Stimulated activated CD8-positive, alpha-beta memory T cell treated with anti-CD3 and anti-CD28 coated beads, Interleukin-4, amount 100 ng/mL, for 4 hours (primary cell): ENCODE measurements around the gene NFAT5.
"Not testable (repeated sequence)": the region's sequence is repeated elsewhere in the genome, so short reads cannot be mapped to it uniquely, and the experiment has no call there.

Experiments
- DNase-seq, 2 donors: peaks; one replicate each; pipeline ENCODE4 v3.0.0-alpha.2; 2020; ENCODE audit warnings: low read depth in 2 of 2, low spot score in 1 of 2

The NFAT5 gene, protein sequence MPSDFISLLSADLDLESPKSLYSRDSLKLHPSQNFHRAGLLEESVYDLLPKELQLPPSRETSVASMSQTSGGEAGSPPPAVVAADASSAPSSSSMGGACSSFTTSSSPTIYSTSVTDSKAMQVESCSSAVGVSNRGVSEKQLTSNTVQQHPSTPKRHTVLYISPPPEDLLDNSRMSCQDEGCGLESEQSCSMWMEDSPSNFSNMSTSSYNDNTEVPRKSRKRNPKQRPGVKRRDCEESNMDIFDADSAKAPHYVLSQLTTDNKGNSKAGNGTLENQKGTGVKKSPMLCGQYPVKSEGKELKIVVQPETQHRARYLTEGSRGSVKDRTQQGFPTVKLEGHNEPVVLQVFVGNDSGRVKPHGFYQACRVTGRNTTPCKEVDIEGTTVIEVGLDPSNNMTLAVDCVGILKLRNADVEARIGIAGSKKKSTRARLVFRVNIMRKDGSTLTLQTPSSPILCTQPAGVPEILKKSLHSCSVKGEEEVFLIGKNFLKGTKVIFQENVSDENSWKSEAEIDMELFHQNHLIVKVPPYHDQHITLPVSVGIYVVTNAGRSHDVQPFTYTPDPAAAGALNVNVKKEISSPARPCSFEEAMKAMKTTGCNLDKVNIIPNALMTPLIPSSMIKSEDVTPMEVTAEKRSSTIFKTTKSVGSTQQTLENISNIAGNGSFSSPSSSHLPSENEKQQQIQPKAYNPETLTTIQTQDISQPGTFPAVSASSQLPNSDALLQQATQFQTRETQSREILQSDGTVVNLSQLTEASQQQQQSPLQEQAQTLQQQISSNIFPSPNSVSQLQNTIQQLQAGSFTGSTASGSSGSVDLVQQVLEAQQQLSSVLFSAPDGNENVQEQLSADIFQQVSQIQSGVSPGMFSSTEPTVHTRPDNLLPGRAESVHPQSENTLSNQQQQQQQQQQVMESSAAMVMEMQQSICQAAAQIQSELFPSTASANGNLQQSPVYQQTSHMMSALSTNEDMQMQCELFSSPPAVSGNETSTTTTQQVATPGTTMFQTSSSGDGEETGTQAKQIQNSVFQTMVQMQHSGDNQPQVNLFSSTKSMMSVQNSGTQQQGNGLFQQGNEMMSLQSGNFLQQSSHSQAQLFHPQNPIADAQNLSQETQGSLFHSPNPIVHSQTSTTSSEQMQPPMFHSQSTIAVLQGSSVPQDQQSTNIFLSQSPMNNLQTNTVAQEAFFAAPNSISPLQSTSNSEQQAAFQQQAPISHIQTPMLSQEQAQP (N-terminal part only)

DNA sequence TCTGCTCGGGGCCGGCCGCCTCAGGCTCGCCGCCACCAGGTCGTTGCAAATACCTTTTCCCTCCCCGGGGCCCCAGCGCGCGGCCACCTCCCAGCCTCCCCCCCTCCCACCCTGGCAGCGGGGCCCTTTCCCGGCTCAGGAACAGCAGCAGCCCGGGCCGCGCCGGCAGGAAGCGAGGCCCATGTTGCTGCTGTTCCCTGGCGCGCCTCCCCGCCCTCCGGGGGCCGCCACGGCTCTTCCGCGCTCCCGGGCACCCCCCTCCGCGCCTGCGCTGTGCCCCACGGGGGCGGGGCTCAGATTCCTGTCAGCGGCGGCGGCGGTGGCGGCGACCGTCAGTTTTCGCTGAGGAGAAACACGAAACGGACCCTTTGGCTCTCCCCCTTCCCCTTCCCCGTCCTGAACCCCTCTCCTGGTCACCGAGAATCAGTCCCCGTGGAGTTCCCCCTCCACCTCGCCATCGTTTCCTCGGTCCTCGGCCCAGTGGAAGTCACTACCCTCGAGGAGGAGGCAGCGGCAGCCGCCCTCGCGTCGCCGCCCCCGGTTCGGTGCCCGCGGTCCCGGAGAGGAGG is at the start of gene NFAT5:
Gene NFAT5, plus strand, starts transcription at position 296 of the 569 bp plus-strand sequence. CDS start 336 bp downstream, outside the sequence.
- DNase-seq = peak; percentile 74 to 76

DNA sequence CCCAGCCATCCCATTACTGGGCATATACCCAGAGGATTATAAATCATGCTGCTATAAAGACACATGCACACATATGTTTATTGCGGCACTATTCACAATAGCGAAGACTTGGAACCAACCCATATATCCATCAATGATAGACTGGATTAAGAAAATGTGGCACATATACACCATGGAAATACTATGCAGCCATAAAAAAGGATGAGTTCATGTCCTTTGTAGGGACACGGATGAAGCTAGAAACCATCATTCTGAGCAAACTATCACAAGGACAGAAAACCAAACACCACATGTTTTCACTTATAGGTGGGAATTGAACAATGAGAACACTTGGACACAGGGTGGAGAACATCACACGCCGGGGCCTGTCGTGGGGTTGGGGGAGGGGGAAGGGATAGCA is 47.9 kb upstream of the NFAT5 start:
- DNase-seq = not testable (repeated sequence)

DNA sequence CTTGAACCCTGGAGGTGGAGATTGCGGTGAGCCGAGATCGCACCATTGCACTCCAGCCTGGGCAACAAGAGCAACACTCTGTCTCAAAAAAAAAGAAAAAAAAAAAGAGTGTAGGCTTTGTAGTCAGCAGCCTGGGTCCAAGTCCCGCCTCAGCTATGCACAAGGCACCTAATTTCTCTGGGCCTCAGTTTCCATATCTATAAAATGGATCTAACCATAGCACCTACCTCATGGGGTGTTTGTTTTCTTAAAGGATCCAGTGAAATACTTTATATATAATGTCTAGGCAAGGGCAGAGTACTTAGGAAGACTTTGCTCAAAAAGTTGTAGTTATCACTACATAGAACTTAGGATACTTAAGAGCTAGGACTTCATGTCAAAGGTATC is 45.4 kb upstream of the NFAT5 start:
- DNase-seq = no peak

DNA sequence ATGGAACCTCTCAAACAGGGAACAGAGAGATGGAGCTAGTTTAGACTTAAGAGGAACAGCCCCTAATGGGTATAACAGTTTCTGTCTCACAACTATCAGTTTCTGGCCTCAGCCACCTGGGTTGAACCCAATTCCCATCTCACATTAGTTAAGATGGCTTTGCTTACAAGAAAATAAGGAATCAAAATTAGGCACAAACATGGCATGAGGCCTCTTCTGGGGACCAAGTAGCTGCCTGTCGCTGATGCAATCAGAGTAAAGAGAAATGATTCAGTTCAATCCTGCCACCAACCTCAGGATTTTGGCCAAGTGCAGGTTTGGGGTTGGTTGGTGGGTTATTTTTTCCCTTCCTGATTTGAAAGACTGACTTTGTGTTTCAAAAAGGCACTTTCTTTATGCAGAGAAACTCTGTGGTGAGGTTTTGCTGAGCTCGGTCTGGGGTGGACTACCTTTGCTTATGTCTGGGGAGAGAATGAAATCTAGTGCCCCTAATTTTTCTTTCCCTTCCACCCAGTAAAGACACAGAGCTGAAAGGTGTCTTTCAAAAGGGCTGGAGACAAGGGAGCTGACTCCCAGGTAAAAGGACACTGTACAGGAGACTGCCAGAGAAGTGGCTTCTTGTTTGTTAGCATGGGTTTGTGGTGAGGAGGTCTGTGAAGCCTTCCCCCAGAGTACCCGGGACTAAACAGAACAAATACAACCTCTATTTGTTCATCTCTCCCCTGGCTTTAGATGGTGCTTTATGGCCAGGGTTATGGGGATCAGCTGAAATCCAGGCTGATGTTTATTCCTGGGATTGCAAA is 44.8 kb upstream of the NFAT5 start:
- DNase-seq = no peak

DNA sequence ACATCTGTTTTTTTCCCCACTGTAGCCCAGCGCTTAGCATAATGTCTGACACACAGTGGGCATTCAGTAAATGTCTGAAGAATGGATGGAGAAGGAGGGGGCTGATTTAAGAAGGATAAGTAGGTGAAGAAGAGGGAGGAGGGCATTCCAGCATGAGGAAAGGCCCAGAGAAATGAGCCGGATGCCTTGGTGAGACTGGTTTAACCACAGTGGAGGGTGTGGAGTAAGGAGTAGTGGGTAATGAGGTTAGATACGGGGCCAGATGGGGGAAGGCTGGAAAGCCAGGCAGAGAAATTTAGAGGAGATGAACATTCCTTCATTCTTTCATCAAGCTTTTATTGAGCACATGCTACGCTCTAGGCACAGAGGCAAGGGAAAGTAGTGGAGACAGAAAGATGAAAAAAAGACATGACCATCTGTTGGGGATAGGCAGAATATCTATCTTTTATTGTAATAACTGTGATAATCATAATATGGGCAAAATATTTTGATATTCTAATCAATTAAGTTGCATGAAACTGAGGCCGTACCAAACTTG is 43.7 kb upstream of the NFAT5 start:
- no peak for DNase-seq

DNA sequence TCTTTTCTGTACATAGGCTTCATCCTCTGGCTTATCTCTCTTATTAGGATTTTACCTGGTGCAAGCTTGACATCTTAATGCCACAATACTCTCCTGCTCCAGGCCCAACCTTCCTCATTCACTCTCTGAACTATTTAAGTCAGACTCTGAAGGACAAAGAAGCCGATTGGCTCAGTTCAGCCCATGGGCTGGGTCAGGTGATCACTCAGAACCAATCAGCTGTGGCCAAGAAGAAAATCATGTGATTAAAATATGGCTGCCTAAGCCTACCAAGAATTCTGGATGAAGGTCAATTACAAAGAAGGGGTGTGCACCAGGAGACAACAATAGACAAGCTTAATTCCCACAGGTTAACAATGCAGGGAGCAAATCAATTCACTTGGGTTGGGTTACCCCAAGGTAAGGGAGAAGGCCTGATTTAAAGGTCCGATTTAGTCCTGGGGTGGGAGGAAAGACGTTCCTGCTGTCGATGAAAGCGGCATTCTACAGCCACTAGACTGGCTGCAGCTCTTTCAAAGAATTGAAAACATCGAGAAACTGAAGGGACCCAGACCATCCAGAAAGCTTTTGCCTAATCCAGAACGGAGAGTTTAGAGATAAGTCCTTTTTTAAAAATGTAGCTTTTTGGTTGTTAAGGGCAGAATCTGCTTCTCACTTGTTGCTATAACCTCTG is 42.9 kb upstream of the NFAT5 start:
- no peak for DNase-seq

DNA sequence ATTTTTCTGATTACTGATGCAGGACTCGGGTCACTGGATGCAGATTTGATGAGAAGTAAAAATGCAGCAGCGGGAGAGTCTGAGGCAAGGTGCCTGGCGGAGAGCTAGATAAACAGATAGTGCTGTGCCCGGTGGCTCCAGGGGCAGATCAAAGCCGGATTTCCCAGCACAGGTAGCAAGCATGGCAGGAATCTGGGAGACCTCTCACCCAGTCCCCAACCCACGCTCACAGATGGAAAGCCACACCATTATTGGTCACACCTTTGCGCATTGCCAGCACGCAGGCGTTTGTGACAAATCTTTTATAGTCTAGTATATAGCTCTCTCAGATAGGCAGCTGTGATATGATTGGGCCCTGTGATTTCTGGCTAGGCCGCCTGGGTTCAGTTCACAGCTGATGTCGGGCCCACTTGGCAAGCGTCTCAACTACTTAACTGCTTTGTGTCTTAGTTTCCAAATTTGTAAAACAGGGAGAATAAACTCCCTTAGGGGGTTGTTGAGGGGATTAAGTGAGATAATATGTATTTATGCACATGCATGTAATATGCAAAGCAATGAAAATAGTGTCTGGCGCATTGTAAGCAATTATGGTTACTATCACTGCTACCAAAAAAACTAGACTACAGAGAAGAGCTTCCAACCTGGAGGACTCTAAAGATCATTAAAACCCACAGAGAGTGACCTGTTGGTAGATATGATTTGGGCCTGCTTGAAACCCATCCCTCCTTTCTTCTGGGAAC is 42.0 kb upstream of the NFAT5 start:
- no peak for DNase-seq

DNA sequence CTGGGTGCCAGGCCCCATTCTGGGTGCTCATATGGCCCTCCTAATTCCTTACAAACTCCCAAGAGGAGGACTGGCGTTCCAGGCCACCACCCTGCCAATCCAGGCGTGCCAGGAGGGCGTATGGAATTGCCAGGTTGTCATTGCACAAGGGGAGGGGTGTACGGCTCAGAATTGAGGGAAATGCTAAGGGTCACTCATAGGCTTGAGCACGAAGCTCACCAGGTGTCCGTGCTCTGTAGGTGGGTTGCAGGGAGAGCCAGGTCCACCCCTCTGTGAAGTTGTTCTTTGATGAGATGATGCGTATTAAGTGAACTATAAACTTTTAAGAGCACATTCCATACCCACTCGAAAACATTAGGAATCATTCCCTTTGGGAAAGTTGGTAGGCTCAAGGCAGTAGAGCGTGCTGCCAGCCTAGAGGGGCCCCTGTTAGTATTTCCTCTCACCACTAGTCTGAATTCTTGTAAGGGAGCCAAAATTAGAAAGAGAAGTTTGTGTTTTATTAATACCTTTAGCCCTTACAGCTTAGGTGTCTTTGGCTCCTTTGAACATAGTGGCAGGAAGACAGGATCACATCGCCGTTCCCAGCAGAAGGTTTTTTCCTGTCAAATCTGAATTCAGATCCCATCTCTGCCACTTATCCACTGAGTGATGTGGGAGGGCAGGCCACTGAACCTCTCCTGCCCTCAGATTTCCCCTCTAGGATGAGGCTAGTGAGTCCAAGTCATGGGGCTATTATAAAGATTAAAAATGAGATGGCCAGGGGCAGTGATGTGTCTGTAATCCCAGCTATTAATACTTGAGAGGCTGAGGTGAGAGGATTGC is 38.7 kb upstream of the NFAT5 start:
- DNase-seq = no peak

DNA sequence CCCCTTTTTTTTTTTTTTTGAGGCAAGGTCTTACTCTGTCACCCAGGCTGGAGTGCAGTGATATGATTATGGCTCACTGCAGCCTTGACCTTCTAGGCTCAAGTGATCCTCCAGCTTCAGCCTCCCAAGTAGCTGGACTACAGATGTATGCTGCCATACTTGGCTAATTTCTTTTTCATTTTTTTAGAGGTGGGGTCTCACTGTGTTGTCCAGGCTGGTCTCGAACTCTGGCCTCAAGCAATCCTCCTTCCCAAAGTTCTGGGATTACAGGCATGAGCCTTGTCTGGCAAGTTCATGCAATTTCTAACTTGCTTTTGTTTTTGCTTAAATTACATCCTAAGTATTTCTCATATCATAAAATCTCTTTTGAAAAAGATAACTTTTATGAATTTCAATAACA is 33.8 kb upstream of the NFAT5 start:
- DNase-seq = no peak

DNA sequence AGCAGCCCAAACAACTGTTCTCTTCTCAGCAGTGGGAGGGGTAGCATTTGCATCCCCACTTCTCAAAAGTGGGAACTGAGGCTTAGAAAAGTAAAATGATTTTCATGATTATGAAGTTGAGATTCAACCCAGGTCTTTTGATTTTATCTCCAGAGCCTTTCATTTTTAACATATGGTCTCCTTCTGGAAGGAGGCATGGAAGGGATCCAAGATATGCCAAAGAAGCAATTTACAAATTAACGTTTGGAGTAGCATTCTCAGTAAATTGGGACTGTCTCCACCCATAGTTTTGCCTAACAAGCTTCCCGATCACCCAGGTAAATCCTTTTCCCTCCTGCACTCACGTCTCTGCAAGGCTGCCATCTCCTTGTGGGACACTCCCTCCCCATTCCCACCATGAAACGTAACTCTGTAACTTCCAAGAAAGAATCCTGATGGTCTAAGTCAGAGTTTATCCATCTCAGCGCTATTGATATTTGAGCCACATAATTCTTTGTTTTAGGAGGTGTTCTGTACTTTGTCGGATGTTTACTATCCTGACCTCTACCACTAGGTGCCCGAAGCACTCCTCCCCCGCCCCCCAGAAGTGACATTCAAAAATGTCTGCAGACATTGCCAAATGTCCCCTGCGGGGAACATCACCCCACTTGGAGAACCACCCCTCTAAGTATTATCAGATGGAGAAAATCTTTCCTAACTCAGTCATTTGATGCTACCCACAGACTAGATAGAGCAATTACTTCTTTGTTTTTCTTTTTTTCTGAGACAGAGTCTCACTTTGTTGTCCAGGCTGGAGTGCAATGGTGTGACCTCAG is 32.9 kb upstream of the NFAT5 start:
- no peak for DNase-seq

DNA sequence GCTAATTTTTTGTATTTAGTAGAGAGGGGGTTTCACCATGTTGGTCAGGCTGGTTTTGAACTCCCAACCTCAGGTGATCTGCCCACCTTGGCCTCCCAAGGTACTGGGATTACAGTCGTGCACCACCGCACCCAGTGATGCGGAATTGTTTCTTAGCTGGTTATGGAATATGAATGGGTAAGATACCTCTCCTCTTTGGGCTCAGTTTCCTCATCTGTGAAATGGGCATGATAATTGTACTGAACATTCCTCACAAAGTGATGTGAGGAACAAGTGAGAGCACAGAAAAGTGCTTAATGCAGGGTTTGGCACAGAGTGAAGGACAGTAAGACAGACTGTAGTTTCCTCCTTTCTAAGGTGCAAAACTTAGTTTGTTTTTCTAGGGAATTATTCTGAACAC is 31.0 kb upstream of the NFAT5 start:
- no peak for DNase-seq

DNA sequence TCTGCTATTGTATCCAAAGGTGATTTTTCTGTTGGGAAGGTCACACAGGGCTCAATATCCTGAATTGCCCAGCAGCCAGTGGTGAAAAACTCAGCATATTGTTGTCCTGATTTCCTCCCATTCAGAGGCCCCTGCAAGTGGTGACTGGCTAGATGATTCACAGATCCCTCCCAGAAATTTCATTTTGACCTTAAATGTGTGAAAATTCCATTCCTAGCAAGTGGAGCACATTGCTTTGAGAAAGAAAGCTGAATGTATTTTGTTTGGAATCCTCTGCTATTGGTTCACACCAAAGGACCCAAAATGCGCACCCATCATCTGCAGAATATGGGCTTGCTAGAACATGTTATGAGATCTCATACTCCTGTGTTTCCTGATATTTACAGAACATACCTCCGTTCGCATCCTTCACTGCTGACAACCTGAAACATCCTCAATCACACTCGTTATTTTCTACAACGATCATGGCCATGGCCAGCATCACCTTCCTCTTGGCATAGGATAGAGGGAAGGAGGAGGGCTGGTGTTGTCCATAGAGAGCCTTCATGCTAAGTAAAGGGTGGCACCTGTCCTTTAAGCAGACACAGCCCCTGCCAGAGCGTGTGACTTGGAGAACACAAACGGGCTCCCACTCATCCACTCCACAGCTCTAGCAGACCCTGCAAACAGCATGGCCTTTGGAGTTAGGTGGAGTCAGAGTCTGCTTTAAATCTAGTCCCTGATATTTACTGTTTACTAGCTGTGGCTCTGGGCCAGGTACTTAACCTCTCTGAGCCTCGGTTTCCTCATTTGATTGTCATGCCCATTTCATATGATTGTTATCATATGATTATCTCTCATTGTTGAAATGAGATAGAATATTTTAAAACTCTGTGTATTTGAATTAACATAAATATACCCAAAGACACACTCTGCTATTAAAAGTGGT is 30.4 kb upstream of the NFAT5 start:
- no peak for DNase-seq

DNA sequence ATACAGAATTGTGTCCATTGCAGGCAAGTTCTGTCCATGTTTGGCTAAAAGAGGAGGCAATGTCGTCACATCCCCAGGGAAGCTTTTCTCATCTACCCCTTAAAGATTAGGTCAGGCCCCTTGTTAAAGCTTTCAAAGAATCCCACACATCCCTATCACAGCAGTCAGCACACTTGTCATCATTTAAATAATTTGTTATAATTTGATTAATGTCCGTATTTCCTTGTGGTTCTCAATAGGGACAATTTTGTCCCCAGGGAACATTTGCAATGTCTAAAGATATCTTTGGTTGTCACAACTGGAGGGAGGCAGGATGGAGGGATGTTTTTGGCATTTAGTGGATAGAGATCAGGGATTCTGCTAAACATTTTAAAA is 28.1 kb upstream of the NFAT5 start:
- DNase-seq = no peak

DNA sequence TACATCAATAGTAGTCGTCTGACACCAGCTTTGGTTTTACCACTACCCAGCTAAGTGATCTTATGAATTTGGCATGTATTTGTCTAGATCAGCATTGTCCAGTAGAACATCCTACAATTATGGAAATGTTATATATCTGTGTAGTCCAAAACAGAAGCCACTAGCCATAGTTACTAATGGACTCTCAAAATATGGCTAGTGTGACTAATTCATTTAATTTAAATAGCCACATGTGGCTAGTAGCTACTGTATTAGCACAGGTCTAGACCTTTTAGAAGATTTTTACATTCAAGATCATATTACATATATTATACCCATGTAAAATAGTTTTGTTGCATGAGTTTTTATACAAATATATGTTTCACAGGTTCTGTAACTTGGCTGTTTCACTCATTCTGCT is 27.0 kb upstream of the NFAT5 start:
- no peak for DNase-seq

DNA sequence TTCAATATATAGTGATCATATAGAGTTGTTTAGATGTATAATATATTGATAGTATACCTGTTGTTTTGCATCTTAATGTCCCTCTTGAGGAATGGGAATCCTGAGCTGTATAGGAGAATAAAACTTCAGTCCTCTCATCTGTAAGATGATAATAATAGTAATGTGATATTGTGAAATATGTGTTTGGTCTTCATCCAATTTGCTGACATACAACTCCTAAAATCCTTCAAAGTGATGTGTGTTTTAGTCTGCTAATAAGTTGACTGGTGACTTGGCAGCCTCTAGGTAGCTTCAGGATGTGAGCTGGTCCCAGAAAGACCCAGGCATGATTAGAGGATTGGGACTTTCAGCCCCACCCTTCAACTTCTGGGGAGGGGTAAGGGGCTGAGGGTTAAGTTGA is 22.8 kb upstream of the NFAT5 start:
- DNase-seq = no peak

DNA sequence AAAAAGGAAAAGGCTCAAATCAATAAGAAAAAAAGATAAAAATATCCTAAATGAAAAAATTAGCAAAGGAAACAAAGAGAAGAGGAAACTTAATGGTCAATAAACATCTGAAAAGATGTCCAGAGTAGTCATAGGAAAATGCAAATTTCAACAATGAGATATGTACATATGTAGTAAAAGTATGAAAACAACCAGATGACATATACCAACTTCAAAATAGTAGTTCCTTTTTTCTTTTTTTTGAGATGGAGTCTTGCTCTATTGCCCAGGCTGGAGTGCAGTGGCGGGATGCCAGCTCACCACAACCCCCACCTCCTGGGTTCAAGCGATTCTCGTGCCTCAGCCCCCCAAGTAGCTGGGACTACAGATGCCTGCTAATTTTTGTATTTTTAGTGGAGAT is 21.7 kb upstream of the NFAT5 start:
- DNase-seq = no peak
